ENCODE data around the gene CTAGE6.
"Not testable (repeated sequence)": the region's sequence is repeated elsewhere in the genome, so short reads cannot be mapped to it uniquely, and the experiment has no call there.

Gene CTAGE6

GRCh38 chr7:143757596-143757995 lies at the start of gene CTAGE6:
Gene CTAGE6 (minus strand): TSS chr7:143757696. CDS start chr7:143757658, 38 bp downstream.
- not testable (repeated sequence) for DNase-seq

GRCh38 chr7:143806664-143807071 lies 49.2 kb upstream of the CTAGE6 start:
- not testable (repeated sequence) for DNase-seq

- not testable (repeated sequence) for DNase-seq
Observed at GRCh38 chr7:143797896-143798290, 40.4 kb upstream of the CTAGE6 start.

DNA sequence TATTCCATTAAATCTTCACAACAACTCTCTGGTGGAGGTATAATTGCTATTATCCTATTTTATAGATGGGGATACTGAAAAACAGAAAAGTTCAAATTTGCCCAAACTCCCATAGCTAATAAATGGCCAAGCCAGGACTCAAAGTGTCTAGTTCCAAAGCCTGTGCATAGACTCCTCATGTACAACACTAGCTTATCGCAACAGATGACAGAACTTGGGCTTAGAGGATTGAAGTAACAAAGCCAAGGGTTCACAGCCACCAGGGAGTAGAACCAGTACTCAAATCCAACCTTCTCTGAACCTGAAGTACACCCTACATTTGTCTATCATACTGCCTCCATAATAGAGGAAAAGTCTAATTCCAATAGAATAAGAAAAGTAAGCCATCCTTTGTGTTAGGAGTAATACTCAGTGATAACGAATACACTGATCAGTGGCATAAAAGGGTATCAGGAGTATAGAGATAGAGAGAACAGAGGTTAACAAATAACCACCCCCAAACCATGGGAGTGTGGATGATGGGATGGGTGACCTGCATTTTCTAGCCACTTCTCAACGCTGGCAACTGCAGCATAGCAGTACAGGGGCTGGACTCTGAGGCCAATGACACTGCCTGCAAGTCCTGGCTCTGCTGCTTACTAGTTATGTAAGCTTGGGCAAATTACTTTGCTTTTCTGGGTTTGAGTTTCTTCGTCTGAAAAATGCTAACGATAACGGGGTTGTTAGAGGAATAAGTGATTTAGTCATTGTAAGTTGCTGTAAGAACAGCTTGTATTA lies 39.8 kb upstream of the CTAGE6 start:
- not testable (repeated sequence) for DNase-seq

GRCh38 chr7:143795653-143796052 lies 38.2 kb upstream of the CTAGE6 start:
- DNase-seq, result not testable (repeated sequence)

- DNase-seq, result not testable (repeated sequence)
Observed at GRCh38 chr7:143792633-143793032, 35.1 kb upstream of the CTAGE6 start.

DNA sequence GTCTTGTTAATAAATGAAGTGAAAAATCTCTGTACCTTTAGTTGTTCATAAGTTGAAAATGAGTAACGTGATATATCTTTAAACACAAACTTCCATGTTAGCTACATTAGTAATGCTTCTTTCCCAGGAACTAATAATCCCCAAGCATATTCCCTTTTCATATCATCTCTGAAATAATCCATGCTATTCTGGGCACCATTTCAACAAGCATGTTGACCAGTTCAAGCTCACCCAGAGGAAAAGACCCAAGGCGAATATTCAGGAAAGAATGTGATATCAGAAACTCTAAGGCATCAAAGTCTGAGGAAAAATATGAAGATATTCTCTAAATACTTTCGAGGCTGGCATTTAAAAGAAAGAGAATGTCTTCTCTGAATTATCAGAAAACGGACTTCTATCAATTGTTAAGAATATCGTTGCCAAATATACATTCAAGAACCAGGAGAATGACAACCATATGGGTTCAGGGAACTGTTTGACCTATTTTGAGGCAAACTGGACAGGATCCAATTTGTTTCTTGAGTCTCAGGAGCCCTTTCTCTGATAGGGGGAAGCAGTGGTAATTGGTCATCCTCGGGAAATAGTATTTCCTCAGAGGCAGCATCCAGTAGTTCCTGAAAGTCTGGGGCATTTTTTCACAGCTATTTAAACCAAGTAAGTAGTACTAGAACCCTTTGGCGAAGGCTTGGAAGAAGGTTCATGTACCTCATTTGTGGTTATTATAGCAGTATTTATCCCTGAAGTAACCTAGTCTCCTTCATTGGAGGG lies 28.1 kb upstream of the CTAGE6 start:
- not testable (repeated sequence) for DNase-seq

- not testable (repeated sequence) for DNase-seq
Observed at GRCh38 chr7:143779591-143779990, 22.1 kb upstream of the CTAGE6 start.

- not testable (repeated sequence) for DNase-seq
Observed at GRCh38 chr7:143772738-143773468, 15.4 kb upstream of the CTAGE6 start.

DNA sequence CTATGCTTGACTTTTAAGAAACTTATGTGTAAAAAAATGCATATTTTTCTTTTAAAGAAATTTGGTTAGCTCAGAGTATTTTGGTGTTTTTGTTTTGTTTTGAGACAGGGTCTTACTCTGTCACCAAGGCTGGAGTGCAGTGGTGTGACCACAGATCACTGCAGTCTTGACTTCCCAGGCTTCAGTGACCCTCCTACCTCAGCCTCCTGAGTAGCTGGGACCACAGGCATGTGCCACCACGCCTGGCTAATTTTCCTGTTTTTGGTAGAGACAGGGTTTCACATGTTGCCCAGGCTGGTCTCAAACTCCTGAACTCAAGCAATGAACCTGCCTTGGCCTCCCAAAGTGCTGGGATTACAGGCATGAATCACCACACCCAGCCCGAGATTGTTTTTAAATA lies 10.0 kb upstream of the CTAGE6 start:
- not testable (repeated sequence) for DNase-seq

DNA sequence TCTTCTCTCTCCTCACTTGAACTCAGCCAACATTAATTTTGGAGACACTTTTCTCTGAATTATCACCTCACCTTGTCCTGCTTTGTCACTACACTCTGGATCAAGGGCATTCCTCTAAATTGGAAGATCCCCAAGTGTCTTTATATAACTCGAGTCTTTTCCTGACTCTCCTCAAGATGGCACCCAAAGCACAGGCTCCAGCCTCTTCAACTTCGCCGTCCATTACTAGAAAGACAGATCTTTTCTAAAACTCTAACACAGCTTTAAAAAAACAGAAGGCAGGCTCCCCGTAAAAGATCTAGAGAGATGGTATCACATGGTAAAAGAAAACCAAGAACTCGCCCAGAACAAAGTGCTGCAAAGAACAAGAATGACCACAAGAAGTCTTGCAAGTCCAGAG lies 8.2 kb upstream of the CTAGE6 start:
- DNase-seq, result not testable (repeated sequence)

GRCh38 chr7:143763065-143763464 lies 5.6 kb upstream of the CTAGE6 start:
- not testable (repeated sequence) for DNase-seq

DNA sequence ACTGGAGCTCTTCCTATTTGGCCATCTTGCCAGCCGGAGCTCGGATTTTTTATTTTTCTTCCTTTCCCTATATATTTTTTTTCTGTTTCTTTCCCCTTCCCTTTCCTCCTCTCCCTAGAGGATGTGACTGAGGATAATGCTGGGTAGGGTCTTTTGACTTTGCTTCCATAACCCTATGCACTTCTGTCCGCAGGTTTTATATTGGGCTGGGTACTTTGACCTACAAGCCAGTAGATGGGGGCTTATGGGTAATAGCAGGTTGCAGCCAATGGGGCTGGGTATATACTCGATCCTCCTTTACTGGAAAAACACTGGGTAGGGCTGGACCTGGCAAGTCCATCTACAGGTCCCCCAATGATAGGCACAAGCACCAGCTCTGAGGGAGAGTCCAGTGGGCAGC lies 12.2 kb downstream of the CTAGE6 start:
- DNase-seq, result not testable (repeated sequence)

DNA sequence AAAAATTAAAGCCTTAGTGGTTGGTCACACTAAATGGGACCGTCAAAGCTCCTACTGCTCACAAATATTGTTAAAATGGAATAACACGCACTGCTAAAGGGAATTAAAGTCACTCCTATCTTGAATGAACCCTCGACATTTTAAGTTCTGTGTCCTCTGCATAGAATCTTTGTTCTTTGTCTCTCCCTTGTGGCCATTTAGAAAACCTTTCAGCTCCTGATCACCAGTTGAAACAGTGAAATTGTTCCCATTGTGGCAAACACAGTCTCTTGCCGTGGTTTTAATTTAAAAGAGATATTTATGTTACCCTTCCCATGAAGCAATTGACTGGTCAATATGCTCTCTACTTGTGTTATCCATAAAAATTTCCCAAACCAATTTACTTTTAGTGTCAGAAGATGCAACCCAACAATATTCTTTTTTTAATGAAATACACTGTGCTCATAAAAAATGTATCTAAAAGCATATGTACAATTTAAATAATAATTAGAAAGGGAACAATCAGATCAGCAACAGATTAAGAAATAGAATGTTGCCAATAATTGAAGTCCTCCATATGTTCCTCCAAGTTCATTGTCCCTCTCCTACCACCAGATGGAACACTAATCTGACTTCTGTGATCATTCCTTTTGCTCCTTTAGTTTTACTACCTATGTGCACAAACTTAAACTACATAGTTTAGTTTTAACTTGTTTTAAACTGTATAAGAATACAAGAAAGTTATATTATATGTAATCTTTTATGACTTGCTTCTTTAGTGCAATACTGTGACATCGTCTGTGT lies 20.3 kb downstream of the CTAGE6 start:
- DNase-seq, result not testable (repeated sequence)

GRCh38 chr7:143735962-143736361 lies 21.5 kb downstream of the CTAGE6 start:
- DNase-seq, result no peak

- no peak for DNase-seq
Observed at GRCh38 chr7:143733876-143734275, 23.6 kb downstream of the CTAGE6 start.

DNA sequence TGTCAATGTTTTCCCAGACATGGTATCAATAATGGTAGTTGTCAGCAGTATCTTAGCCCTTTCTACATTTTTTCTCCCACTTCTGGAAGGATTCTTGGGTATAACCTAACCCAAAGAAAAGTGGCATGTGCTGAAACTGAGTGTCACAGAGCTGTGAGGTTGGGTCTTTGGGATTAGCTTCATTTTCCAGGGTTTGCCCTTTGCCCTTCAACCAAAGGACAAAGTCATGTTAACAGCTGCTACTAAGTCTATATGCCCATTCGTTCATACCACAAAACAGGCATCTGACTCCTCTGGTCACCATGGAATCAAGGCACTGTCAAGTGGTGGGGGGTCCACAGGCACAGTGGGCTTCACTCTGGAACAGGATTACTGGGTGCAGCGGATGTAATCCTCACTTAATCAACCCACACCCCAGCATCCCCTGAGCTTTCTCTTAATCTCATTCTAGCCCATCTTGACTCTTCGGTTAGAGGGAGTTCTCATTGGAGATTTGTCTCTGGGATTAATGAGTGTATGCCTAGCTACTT lies 29.1 kb downstream of the CTAGE6 start:
- DNase-seq, result no peak

- DNase-seq, result not testable (repeated sequence)
Observed at GRCh38 chr7:143727561-143727960, 29.9 kb downstream of the CTAGE6 start.

DNA sequence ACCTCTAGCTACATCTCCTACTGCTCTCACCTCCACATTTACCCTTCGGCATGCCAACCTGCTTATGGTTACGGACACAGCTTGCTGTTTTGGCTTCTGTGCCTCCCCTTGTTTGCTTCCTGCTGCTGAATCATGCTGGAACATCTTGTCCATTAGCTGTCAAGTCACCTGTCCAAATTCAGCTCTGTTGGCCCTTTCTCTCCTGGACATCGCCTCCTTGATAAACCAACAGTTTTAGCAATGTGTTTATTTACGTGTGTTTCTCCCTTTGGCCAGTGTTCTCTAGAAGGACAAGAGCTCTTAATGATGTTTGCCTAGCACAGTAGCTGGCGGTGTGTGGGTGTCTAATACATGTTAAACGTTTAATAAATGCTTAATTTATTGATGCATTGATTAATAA lies 31.4 kb downstream of the CTAGE6 start:
- DNase-seq, result not testable (repeated sequence)

DNA sequence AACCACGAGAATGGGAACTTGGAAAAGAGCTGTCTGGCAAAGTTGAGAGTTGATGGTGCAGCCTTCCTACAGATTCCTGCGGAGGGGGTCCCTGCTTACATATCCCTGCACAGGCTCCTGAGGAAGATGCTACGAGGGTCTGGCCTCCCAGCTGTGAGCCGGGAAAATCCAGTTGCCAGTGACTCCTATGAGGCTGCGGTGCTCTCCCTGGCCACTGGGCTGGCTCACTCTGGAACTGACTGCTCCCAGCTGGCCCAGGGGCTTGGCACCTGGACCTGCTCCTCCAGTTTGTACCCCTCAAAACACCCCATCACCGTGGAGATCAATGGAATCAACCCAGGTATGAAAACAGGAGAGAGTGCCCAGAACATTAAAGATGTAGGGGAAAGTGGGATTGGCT lies 37.2 kb downstream of the CTAGE6 start:
- not testable (repeated sequence) for DNase-seq

DNA sequence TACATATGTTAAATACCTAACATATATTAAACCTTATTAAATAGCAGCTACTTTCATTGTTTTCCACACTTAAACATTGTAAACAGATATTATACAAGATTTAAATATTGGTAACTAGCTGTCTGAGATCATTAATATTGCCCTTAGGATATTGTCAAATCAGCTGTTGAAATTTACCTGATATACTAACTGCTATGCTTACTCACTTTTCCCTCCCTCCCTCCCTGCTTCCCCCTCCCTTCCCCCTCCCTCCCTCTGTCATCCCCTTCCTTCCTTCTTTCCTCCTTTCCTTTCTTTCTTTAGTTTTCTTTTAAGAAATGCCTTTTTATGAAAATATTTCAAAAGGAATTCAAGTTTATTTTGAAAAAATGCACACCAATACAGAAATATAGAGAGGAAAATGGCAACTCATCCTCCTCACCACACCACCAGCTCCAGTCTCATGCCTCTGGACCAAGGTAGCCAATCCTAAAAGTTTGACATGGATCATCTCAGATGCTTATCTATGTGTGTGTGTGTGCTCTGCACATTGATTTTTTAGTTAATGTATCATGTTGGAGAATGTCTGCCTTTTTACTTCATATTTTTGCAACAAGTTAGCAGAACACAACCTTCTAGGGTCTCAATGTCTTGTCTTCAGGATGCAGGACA lies 41.8 kb downstream of the CTAGE6 start:
- DNase-seq, result not testable (repeated sequence)
